ENCODE measurements around the gene RNF113B. TPM values are rescaled to one million over a fixed set of nuclear protein-coding genes. Genes with fewer than 3 reads are reported as not detected.

RNF113B gene
- total and polyA plus RNA-seq, 2 of the 4 experiments (the other 2 are of a cell fraction): not detected

- no peak for TF ChIP-seq RFX5 (IDR thresholded peaks at IDR 0.05; ENCODE audit: low read depth, low read length)
Observed at GRCh38 chr13:98171900-98172589, 5.0 kb downstream of the RNF113B start (continued).

GRCh38 chr13:98169331-98169730 is 7.7 kb downstream of the RNF113B start:
- ChIA-PET POLR2A (ENCODE audit: unreplicated experiment) (no interaction called here), CTCF (interaction anchor here (1.2 kb wide), 1 partner anchor 8 kb away, joined by 3 read pairs; no protein-coding TSS in a partner anchor)
- no peak overlapping the region for H4K5ac ChIP-seq (ENCODE audit: low read depth, low read length)
- H2BK120ac ChIP-seq (ENCODE audit: low read depth, low read length): no peak overlapping the region
- H3K23ac ChIP-seq (ENCODE audit: low read depth, low read length): no peak overlapping the region; the same call in 1 of the 2 replicates
- in situ Hi-C loops (cut with MboI; ENCODE audit: low sequenced_read_pairs) (no loop called here), dilution Hi-C loops (cut with HindIII; ENCODE audit: low sequenced_read_pairs, unreplicated experiment) (no loop called here), intact Hi-C loops (cut with micrococcal nuclease) (no loop called here)
- no peak overlapping the region for H3K18ac ChIP-seq (ENCODE audit: low read depth, low read length)
- WGBS, 2 experiments (ENCODE audit: extremely low coverage in 2 of 2, insufficient read length in 1 of 2): no CpG with 5 or more reads among the region's 3 CpGs
- H2BK20ac ChIP-seq (ENCODE audit: low read depth, low read length): no peak overlapping the region
- no peak for DNase-seq
- H2BK15ac ChIP-seq (ENCODE audit: low read depth, low read length): no peak overlapping the region
- no TSS peak for BruUV-seq (replicated peaks)
- H2AK5ac ChIP-seq (ENCODE audit: low read depth, low read length): no peak overlapping the region
- 0 out of 2 replicates have a peak overlapping the region, but pooled peaks have one; percentile 45 for H3K14ac ChIP-seq (replicated peaks; ENCODE audit: low read depth, low read length)
- no peak overlapping the region for H3K56ac ChIP-seq (ENCODE audit: extremely low read depth, insufficient read depth, low read length)
- TF ChIP-seq RAD21 (IDR thresholded peaks at IDR 0.05; ENCODE audit: low read length) (no peak), FOS (IDR thresholded peaks at IDR 0.05; ENCODE audit: low read depth, low read length) (no peak), SMC3 (IDR thresholded peaks at IDR 0.05; ENCODE audit: low read depth, low read length) (no peak), RCOR1 (IDR thresholded peaks at IDR 0.05; ENCODE audit: insufficient replicate concordance, low read length) (no peak), BHLHE40 (IDR thresholded peaks at IDR 0.05; ENCODE audit: low read depth, low read length) (no peak), MAZ (IDR thresholded peaks at IDR 0.05; ENCODE audit: borderline replicate concordance, low read depth, low read length) (no peak), ELK1 (IDR thresholded peaks at IDR 0.05; ENCODE audit: borderline replicate concordance, low read depth, low read length) (no peak)
- no peaks in the 10 kb centered on the region for H3K9me3 ChIP-seq (ENCODE audit: control insufficient read depth, insufficient read depth, low read length)
- H3K4me3 ChIP-seq (ENCODE audit: insufficient read depth, low read depth, low read length): no peak overlapping the region
- no peak overlapping the region for H4K8ac ChIP-seq (ENCODE audit: low read depth in 2 of 2, low read length in 2 of 2)
- peaks cover 5% of the 10 kb centered on the region for H3K36me3 ChIP-seq (ENCODE audit: control insufficient read depth, insufficient read depth, low read length)
- peaks cover 24% of the 10 kb centered on the region for H3K4me1 ChIP-seq (ENCODE audit: control insufficient read depth, insufficient read depth, low read length)
- H3K79me1 ChIP-seq (ENCODE audit: low read depth in 1 of 2, low read length in 2 of 2): peaks cover 25 to 74% of the 10 kb centered on the region in 2 experiments
- H3K27ac ChIP-seq (ENCODE audit: insufficient read depth, low read length): no peak overlapping the region
- H2BK5ac ChIP-seq (ENCODE audit: low read depth, low read length, poor library complexity, severe bottlenecking): no peak overlapping the region
- H3K9ac ChIP-seq (ENCODE audit: low read depth, low read length): no peak overlapping the region
- no peak overlapping the region for H3K4ac ChIP-seq (ENCODE audit: low read depth, low read length)
- H3K27me3 ChIP-seq (ENCODE audit: control insufficient read depth, insufficient read depth, low read length): no peaks in the 10 kb centered on the region
- H2AK9ac ChIP-seq (replicated peaks; ENCODE audit: low read depth, low read length, poor library complexity): no peak overlapping the region
- H3K9me1 ChIP-seq (ENCODE audit: insufficient read depth, low read length): peaks cover 20% of the 10 kb centered on the region
- peaks cover 42% of the 10 kb centered on the region for H4K20me1 ChIP-seq (ENCODE audit: insufficient read depth, low read length)
- H3K4me2 ChIP-seq (ENCODE audit: low read depth, low read length): no peak overlapping the region
- H2AFZ ChIP-seq (replicated peaks; ENCODE audit: low read length, poor library complexity): no peak overlapping the region
- ATAC-seq (ENCODE audit: low read depth): no peak
- no peak overlapping the region for H4K91ac ChIP-seq (ENCODE audit: insufficient read depth, low read depth, low read length)
